ENCODE measurements around the gene AIF1L. TPM values are rescaled to one million over a fixed set of nuclear protein-coding genes. Genes with fewer than 3 reads are reported as not detected.

Gene AIF1L
- total RNA-seq, 2 donors from 2014 or later, result 18.8 to 21.9 TPM

- Histone ChIP-seq H3K36me3 (no peaks in the 10 kb centered on the region), H3K27ac (no peak overlapping the region), H3K4me3 (no peak overlapping the region), H3K27me3 (replicated peaks; ENCODE audit: insufficient read depth) (no peaks in the 10 kb centered on the region), H3K9me3 (no peaks in the 10 kb centered on the region), H3K4me1 (ENCODE audit: control insufficient read depth in 1 of 2, low read depth in 2 of 2) (no peaks in the 10 kb centered on the region)
- DNase-seq (ENCODE audit: low spot score), result no peak
- TF ChIP-seq CTCF (IDR thresholded peaks at IDR 0.05), result no peak
- no peak for ATAC-seq (ENCODE audit: insufficient number of reproducible peaks, low FRiP score, low read depth)
Observed at GRCh38 chr9:131056781-131057506, 39.4 kb upstream of the AIF1L start.

- Histone ChIP-seq H3K4me3 (no peak overlapping the region), H3K9me3 (no peaks in the 10 kb centered on the region), H3K4me1 (ENCODE audit: control insufficient read depth in 1 of 2, low read depth in 2 of 2) (no peaks in the 10 kb centered on the region), H3K27me3 (replicated peaks; ENCODE audit: insufficient read depth) (no peaks in the 10 kb centered on the region), H3K27ac (no peak overlapping the region), H3K36me3 (no peaks in the 10 kb centered on the region)
- ATAC-seq (ENCODE audit: insufficient number of reproducible peaks, low FRiP score, low read depth) (no peak), DNase-seq (ENCODE audit: low spot score) (no peak)
- TF ChIP-seq CTCF (IDR thresholded peaks at IDR 0.05), result no peak
Observed at GRCh38 chr9:131060900-131061630, 35.3 kb upstream of the AIF1L start.

- Histone ChIP-seq H3K4me3 (no peak overlapping the region), H3K9me3 (no peaks in the 10 kb centered on the region), H3K27me3 (replicated peaks; ENCODE audit: insufficient read depth) (no peaks in the 10 kb centered on the region), H3K36me3 (no peaks in the 10 kb centered on the region), H3K27ac (no peak overlapping the region), H3K4me1 (ENCODE audit: control insufficient read depth in 1 of 2, low read depth in 2 of 2) (no peaks in the 10 kb centered on the region)
- DNase-seq (ENCODE audit: low spot score) (no peak), ATAC-seq (ENCODE audit: insufficient number of reproducible peaks, low FRiP score, low read depth) (no peak)
- no peak for TF ChIP-seq CTCF (IDR thresholded peaks at IDR 0.05)
Observed at GRCh38 chr9:131062969-131063368, 33.4 kb upstream of the AIF1L start.

- H3K4me3 ChIP-seq, result no peak overlapping the region
- ATAC-seq (ENCODE audit: insufficient number of reproducible peaks, low FRiP score, low read depth) (no peak), DNase-seq (ENCODE audit: low spot score) (no peak)
- no peaks in the 10 kb centered on the region for H3K36me3 ChIP-seq
- no peak overlapping the region for H3K27ac ChIP-seq
- TF ChIP-seq CTCF (IDR thresholded peaks at IDR 0.05), result no peak
- no peaks in the 10 kb centered on the region for H3K27me3 ChIP-seq (replicated peaks; ENCODE audit: insufficient read depth)
- no peaks in the 10 kb centered on the region for H3K9me3 ChIP-seq
- no peaks in the 10 kb centered on the region for H3K4me1 ChIP-seq (ENCODE audit: control insufficient read depth in 1 of 2, low read depth in 2 of 2)
Observed at GRCh38 chr9:131065599-131065998, 30.7 kb upstream of the AIF1L start.

GRCh38 chr9:131067625-131068024 lies 28.7 kb upstream of the AIF1L start:
- no peak for DNase-seq (ENCODE audit: low spot score)
- no peak for ATAC-seq (ENCODE audit: insufficient number of reproducible peaks, low FRiP score, low read depth)
- Histone ChIP-seq H3K4me3 (no peak overlapping the region), H3K4me1 (ENCODE audit: control insufficient read depth in 1 of 2, low read depth in 2 of 2) (no peaks in the 10 kb centered on the region), H3K27ac (no peak overlapping the region), H3K9me3 (no peaks in the 10 kb centered on the region), H3K27me3 (replicated peaks; ENCODE audit: insufficient read depth) (no peaks in the 10 kb centered on the region), H3K36me3 (no peaks in the 10 kb centered on the region)
- TF ChIP-seq CTCF (IDR thresholded peaks at IDR 0.05), result no peak
